ENCODE measurements around the gene TUBB2A.
"Not testable (repeated sequence)": the region's sequence is repeated elsewhere in the genome, so short reads cannot be mapped to it uniquely, and the experiment has no call there.

The TUBB2A gene

GRCh38 chr6:3142536-3142935, 14.8 kb downstream of the TUBB2A start:
- Histone ChIP-seq H3K4me3 (IDR thresholded peaks at IDR 0.05; ENCODE audit: insufficient read depth, low read depth, low read length) (no peak overlapping the region), H3K79me2 (ENCODE audit: insufficient read depth, low read depth) (no peaks in the 10 kb centered on the region), H2AFZ (ENCODE audit: low read depth) (no peak overlapping the region), H3K27ac (no peak overlapping the region), H3K27me3 (ENCODE audit: insufficient read depth, low read depth) (no peaks in the 10 kb centered on the region), H3K4me2 (no peak overlapping the region), H4K20me1 (ENCODE audit: insufficient read depth) (no peaks in the 10 kb centered on the region), H3K9ac (no peak overlapping the region), H3K36me3 (ENCODE audit: insufficient read depth) (no peaks in the 10 kb centered on the region), H3K4me1 (ENCODE audit: low read depth, poor library complexity, severe bottlenecking) (no peaks in the 10 kb centered on the region)
- TF ChIP-seq CTCF (conservative IDR thresholded peaks at IDR 0.05; ENCODE audit: low read depth, low read length) = no peak

GRCh38 chr6:3140201-3140600, 17.1 kb downstream of the TUBB2A start:
- no peak overlapping the region for H3K9ac ChIP-seq
- H3K79me2 ChIP-seq (ENCODE audit: insufficient read depth, low read depth) = no peaks in the 10 kb centered on the region
- H3K27me3 ChIP-seq (ENCODE audit: insufficient read depth, low read depth) = no peaks in the 10 kb centered on the region
- H3K4me2 ChIP-seq = no peak overlapping the region
- no peaks in the 10 kb centered on the region for H3K4me1 ChIP-seq (ENCODE audit: low read depth, poor library complexity, severe bottlenecking)
- H4K20me1 ChIP-seq (ENCODE audit: insufficient read depth) = no peaks in the 10 kb centered on the region
- no peak overlapping the region for H2AFZ ChIP-seq (ENCODE audit: low read depth)
- no peak overlapping the region for H3K4me3 ChIP-seq (IDR thresholded peaks at IDR 0.05; ENCODE audit: insufficient read depth, low read depth, low read length)
- no peak overlapping the region for H3K27ac ChIP-seq
- TF ChIP-seq CTCF (conservative IDR thresholded peaks at IDR 0.05; ENCODE audit: low read depth, low read length) = no peak
- H3K36me3 ChIP-seq (ENCODE audit: insufficient read depth) = no peaks in the 10 kb centered on the region

- Histone ChIP-seq H3K79me2 (ENCODE audit: insufficient read depth, low read depth) (no peaks in the 10 kb centered on the region), H4K20me1 (ENCODE audit: insufficient read depth) (no peaks in the 10 kb centered on the region), H3K36me3 (ENCODE audit: insufficient read depth) (no peaks in the 10 kb centered on the region), H3K4me2 (no peak overlapping the region), H3K9ac (no peak overlapping the region), H3K27me3 (ENCODE audit: insufficient read depth, low read depth) (no peaks in the 10 kb centered on the region), H3K4me3 (IDR thresholded peaks at IDR 0.05; ENCODE audit: insufficient read depth, low read depth, low read length) (no peak overlapping the region), H2AFZ (ENCODE audit: low read depth) (no peak overlapping the region), H3K27ac (no peak overlapping the region), H3K4me1 (ENCODE audit: low read depth, poor library complexity, severe bottlenecking) (no peaks in the 10 kb centered on the region)
- no peak for TF ChIP-seq CTCF (conservative IDR thresholded peaks at IDR 0.05; ENCODE audit: low read depth, low read length)
Measured at GRCh38 chr6:3139090-3139903, 18.0 kb downstream of the TUBB2A start.

- Histone ChIP-seq H3K4me1 (ENCODE audit: low read depth, poor library complexity, severe bottlenecking) (no peaks in the 10 kb centered on the region), H2AFZ (ENCODE audit: low read depth) (no peak overlapping the region), H4K20me1 (ENCODE audit: insufficient read depth) (no peaks in the 10 kb centered on the region), H3K4me2 (no peak overlapping the region), H3K27ac (no peak overlapping the region), H3K36me3 (ENCODE audit: insufficient read depth) (no peaks in the 10 kb centered on the region), H3K27me3 (ENCODE audit: insufficient read depth, low read depth) (no peaks in the 10 kb centered on the region), H3K79me2 (ENCODE audit: insufficient read depth, low read depth) (no peaks in the 10 kb centered on the region), H3K4me3 (IDR thresholded peaks at IDR 0.05; ENCODE audit: insufficient read depth, low read depth, low read length) (no peak overlapping the region), H3K9ac (no peak overlapping the region)
- no peak for TF ChIP-seq CTCF (conservative IDR thresholded peaks at IDR 0.05; ENCODE audit: low read depth, low read length)
Measured at GRCh38 chr6:3138341-3138740, 19.0 kb downstream of the TUBB2A start.

GRCh38 chr6:3137873-3138272, 19.5 kb downstream of the TUBB2A start:
- H2AFZ ChIP-seq (ENCODE audit: low read depth); H3K4me3 ChIP-seq (IDR thresholded peaks at IDR 0.05; ENCODE audit: insufficient read depth, low read depth, low read length); H3K9ac ChIP-seq; H3K4me1 ChIP-seq (ENCODE audit: low read depth, poor library complexity, severe bottlenecking); H3K27ac ChIP-seq; H3K79me2 ChIP-seq (ENCODE audit: insufficient read depth, low read depth); H3K36me3 ChIP-seq (ENCODE audit: insufficient read depth); H3K4me2 ChIP-seq; H4K20me1 ChIP-seq (ENCODE audit: insufficient read depth); H3K27me3 ChIP-seq (ENCODE audit: insufficient read depth, low read depth): not testable (repeated sequence)
